K562 (cell line): ENCODE results near the gene WDR18. TPM values are rescaled to one million over a fixed set of nuclear protein-coding genes. Genes with fewer than 3 reads are reported as not detected.

ENCODE experiments used
- ARID1B ChIP-seq: fragments of 450-650 bp; IDR thresholded peaks from 2 replicates; pipeline ENCODE4 v1.6.1; 2016; ENCODE audit warnings: antibody characterized with exemption, mild to moderate bottlenecking, inconsistent platforms
- COPS2 ChIP-seq: fragments of 450-650 bp; conservative IDR thresholded peaks from 2 replicates; pipeline ENCODE4 v1.6.1; 2016; ENCODE audit warnings: mild to moderate bottlenecking, moderate library complexity
- CREM ChIP-seq: IDR thresholded peaks from 2 replicates; pipeline ENCODE4 v1.6.1; 2014; ENCODE audit warnings: antibody characterized with exemption, low read depth
- FIP1L1 ChIP-seq: fragments of 200-400 bp; formaldehyde crosslinking; IDR thresholded peaks from 2 replicates; pipeline ENCODE4 v1.6.1; 2018; ENCODE audit warnings: mild to moderate bottlenecking, low read depth, low read length; ENCODE audit not compliant: poor library complexity, severe bottlenecking
- SMARCC2 ChIP-seq: fragments of 450-650 bp; IDR thresholded peaks from 2 replicates; pipeline ENCODE4 v1.6.1; 2017; ENCODE audit warnings: antibody characterized with exemption, moderate library complexity, mild to moderate bottlenecking, low read depth
- SMARCE1 ChIP-seq: fragments of 450-650 bp; IDR thresholded peaks from 2 replicates; pipeline ENCODE4 v1.7.1; 2016; ENCODE audit warnings: mild to moderate bottlenecking
- SOX6 ChIP-seq: fragments of 450-650 bp; IDR thresholded peaks from 2 replicates; pipeline ENCODE4 v1.6.1; 2014; ENCODE audit warnings: mild to moderate bottlenecking
- U2AF2 ChIP-seq: fragments of 200-400 bp; formaldehyde crosslinking; optimal IDR thresholded peaks from 2 replicates; pipeline ENCODE3; 2017; ENCODE audit warnings: low read depth, mild to moderate bottlenecking, low read length
- ZNF408 ChIP-seq: fragments of 250-450 bp; sonication (Bioruptor Pico); IDR thresholded peaks from 2 replicates; pipeline ENCODE4 v1.4.0; 2020; ENCODE audit warnings: low read depth, mild to moderate bottlenecking, moderate library complexity
- ZNF445 ChIP-seq: fragments of 250-450 bp; sonication (Bioruptor Pico); IDR thresholded peaks from 2 replicates; pipeline ENCODE4 v1.4.0; 2020; ENCODE audit warnings: low read depth, mild to moderate bottlenecking, moderate library complexity
- ZNF696 ChIP-seq: fragments of 250-450 bp; sonication (Bioruptor Pico); conservative IDR thresholded peaks from 2 replicates; pipeline ENCODE4 v1.4.0; 2020; ENCODE audit warnings: mild to moderate bottlenecking, moderate library complexity
- ZNF707 ChIP-seq: fragments of 250-450 bp; sonication (Bioruptor Pico); conservative IDR thresholded peaks from 2 replicates; pipeline ENCODE4 v1.8.0; 2022; ENCODE audit warnings: inconsistent platforms, mild to moderate bottlenecking, moderate library complexity
- ZNF77 ChIP-seq: fragments of 250-450 bp; sonication (Bioruptor Pico); IDR thresholded peaks from 2 replicates; pipeline ENCODE4 v1.5.0; 2020
- polyA plus RNA-seq, 8 experiments: library from polyadenylated mRNA; depleted of rRNA in 4 of 8; stranded (reverse) in 5 of 8; unstranded in 3 of 8; fragments of >200 nt; fragmentation: Nextera tagmentation in 2 of 8; fragmentation: Illumina TruSeq in 1 of 8; extraction: Ambion mirVana in 2 of 8; extraction: Trizol in 1 of 8; gene quantifications; 2 replicates each; pipeline versions ENCODE4 v1.2.1 to v1.2.3, GENCODE V29; 2011 to 2014; ENCODE audit warnings: inconsistent platforms in 1 of 8, missing spikeins in 1 of 8
- total RNA-seq, 7 experiments: library from RNA; depleted of rRNA in 6 of 7; stranded (reverse); fragments of >200 nt in 6 of 7; fragmentation: Illumina TruSeq in 2 of 7; extraction: Trizol in 2 of 7; gene quantifications; 2 replicates each; pipeline versions ENCODE4 v1.2.1 to v1.2.3, GENCODE V29; 2011 to 2021; ENCODE audit warnings: low replicate concordance in 1 of 7
- TF ChIP-seq, protein P1 (sequence below): fragments of 150-350 bp; IDR thresholded peaks from 2 replicates; pipeline ENCODE4 v1.6.1; 2014; ENCODE audit warnings: low read depth, mild to moderate bottlenecking, low read length, borderline replicate concordance
- TF ChIP-seq, protein P2 (sequence below), 2 experiments: IDR thresholded peaks; 2 replicates each; pipeline ENCODE4 v1.6.1; 2012; ENCODE audit warnings: improper control_type of control experiment in 2 of 2, low read depth in 2 of 2, low read length in 2 of 2, borderline replicate concordance in 1 of 2
- TF ChIP-seq, protein P3 (sequence below), 2 experiments: fragments of 150-350 bp in 1 of 2; IDR thresholded peaks; 2 replicates each; pipeline ENCODE4 v1.6.1; 2012 to 2016; ENCODE audit warnings: low read depth in 2 of 2, low read length in 2 of 2, mild to moderate bottlenecking in 1 of 2, moderate library complexity in 1 of 2
- TF ChIP-seq, protein P4 (sequence below): sonication (generic); formaldehyde crosslinking; IDR thresholded peaks from 2 replicates; pipeline ENCODE4 v1.8.0; 2022; ENCODE audit warnings: mild to moderate bottlenecking, missing genetic modification reagents

WDR18 gene
- total and polyA plus RNA-seq, 9 of the 15 experiments (the other 6 are each of a cell fraction or from before 2014, with no cell fraction given), result 0.65 to 181 (median 30.1) TPM

DNA sequence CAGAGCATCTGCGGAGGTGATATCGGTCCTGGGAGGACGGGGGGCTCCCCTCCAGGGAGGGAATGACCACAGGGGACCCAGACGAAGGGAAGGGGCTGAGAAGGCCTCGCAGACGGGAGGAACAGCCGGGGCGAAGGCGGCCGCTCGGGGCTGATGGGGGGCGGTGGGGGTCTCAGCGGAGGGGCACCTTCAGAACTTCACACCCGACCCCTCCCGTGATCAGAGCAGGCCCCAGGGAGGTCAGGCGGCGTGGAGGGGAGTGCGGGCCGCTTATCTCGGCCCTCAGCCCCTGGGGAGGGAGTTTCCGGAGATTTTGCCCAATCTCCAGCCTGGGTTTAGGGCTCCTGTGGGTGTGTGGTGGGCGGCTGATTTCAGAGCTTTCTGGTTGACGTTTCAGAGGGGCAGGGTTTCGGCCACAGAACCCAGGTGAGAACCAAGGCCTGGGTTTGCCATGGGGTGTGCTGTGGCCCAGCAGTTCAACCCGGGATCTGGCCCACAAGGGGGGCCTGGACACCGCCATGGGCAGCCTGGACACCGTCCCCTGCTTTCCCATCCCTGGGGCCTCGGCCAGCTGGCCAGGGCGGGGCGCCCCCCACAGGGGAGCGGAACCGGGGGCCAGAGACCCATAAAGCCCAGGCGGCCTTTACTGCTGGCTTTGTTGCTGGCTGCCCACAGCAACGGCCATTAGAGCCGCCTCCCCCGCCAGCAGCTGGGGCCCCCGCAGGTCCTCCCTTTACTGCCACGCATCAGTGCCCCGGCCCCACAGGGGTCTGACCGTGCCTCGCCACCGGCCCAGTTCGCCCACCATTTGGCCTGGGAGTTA is 29.3 kb upstream of the WDR18 start (continued):
- TF ChIP-seq, protein P1, sequence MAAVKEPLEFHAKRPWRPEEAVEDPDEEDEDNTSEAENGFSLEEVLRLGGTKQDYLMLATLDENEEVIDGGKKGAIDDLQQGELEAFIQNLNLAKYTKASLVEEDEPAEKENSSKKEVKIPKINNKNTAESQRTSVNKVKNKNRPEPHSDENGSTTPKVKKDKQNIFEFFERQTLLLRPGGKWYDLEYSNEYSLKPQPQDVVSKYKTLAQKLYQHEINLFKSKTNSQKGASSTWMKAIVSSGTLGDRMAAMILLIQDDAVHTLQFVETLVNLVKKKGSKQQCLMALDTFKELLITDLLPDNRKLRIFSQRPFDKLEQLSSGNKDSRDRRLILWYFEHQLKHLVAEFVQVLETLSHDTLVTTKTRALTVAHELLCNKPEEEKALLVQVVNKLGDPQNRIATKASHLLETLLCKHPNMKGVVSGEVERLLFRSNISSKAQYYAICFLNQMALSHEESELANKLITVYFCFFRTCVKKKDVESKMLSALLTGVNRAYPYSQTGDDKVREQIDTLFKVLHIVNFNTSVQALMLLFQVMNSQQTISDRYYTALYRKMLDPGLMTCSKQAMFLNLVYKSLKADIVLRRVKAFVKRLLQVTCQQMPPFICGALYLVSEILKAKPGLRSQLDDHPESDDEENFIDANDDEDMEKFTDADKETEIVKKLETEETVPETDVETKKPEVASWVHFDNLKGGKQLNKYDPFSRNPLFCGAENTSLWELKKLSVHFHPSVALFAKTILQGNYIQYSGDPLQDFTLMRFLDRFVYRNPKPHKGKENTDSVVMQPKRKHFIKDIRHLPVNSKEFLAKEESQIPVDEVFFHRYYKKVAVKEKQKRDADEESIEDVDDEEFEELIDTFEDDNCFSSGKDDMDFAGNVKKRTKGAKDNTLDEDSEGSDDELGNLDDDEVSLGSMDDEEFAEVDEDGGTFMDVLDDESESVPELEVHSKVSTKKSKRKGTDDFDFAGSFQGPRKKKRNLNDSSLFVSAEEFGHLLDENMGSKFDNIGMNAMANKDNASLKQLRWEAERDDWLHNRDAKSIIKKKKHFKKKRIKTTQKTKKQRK, result no peak
- TF ChIP-seq CREM, result peak; percentile 50
- TF ChIP-seq ZNF707 (CRISPR knock-in tag), result no peak
- TF ChIP-seq SMARCE1, result peak; percentile 76
- TF ChIP-seq, protein P2, sequence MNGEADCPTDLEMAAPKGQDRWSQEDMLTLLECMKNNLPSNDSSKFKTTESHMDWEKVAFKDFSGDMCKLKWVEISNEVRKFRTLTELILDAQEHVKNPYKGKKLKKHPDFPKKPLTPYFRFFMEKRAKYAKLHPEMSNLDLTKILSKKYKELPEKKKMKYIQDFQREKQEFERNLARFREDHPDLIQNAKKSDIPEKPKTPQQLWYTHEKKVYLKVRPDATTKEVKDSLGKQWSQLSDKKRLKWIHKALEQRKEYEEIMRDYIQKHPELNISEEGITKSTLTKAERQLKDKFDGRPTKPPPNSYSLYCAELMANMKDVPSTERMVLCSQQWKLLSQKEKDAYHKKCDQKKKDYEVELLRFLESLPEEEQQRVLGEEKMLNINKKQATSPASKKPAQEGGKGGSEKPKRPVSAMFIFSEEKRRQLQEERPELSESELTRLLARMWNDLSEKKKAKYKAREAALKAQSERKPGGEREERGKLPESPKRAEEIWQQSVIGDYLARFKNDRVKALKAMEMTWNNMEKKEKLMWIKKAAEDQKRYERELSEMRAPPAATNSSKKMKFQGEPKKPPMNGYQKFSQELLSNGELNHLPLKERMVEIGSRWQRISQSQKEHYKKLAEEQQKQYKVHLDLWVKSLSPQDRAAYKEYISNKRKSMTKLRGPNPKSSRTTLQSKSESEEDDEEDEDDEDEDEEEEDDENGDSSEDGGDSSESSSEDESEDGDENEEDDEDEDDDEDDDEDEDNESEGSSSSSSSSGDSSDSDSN (IDR thresholded peaks at IDR 0.05; ENCODE audit: borderline replicate concordance in 1 of 2, low read depth in 2 of 2, low read length in 2 of 2), result peak in 1 of 2 experiments; percentile 60; a peak in 1 of 4 replicates
- TF ChIP-seq, protein P3, sequence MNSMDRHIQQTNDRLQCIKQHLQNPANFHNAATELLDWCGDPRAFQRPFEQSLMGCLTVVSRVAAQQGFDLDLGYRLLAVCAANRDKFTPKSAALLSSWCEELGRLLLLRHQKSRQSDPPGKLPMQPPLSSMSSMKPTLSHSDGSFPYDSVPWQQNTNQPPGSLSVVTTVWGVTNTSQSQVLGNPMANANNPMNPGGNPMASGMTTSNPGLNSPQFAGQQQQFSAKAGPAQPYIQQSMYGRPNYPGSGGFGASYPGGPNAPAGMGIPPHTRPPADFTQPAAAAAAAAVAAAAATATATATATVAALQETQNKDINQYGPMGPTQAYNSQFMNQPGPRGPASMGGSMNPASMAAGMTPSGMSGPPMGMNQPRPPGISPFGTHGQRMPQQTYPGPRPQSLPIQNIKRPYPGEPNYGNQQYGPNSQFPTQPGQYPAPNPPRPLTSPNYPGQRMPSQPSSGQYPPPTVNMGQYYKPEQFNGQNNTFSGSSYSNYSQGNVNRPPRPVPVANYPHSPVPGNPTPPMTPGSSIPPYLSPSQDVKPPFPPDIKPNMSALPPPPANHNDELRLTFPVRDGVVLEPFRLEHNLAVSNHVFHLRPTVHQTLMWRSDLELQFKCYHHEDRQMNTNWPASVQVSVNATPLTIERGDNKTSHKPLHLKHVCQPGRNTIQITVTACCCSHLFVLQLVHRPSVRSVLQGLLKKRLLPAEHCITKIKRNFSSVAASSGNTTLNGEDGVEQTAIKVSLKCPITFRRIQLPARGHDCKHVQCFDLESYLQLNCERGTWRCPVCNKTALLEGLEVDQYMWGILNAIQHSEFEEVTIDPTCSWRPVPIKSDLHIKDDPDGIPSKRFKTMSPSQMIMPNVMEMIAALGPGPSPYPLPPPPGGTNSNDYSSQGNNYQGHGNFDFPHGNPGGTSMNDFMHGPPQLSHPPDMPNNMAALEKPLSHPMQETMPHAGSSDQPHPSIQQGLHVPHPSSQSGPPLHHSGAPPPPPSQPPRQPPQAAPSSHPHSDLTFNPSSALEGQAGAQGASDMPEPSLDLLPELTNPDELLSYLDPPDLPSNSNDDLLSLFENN (IDR thresholded peaks at IDR 0.05; ENCODE audit: low read depth in 2 of 2, low read length in 2 of 2), result no peak
- TF ChIP-seq ZNF77 (CRISPR knock-in tag), result no peak
- peak; percentile 72 for TF ChIP-seq FIP1L1
- TF ChIP-seq SMARCC2, result no peak
- TF ChIP-seq, protein P4, sequence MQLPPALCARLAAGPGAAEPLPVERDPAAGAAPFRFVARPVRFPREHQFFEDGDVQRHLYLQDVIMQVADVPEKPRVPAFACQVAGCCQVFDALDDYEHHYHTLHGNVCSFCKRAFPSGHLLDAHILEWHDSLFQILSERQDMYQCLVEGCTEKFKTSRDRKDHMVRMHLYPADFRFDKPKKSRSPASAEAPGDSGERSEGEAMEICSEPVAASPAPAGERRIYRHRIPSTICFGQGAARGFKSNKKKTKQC (CRISPR knock-in tag), result no peak
- no peak for TF ChIP-seq COPS2
- TF ChIP-seq SOX6, result peak; percentile 28; the same call in 1 of the 2 replicates
- TF ChIP-seq ZNF445 (CRISPR knock-in tag), result no peak
- no peak for TF ChIP-seq U2AF2
- TF ChIP-seq ARID1B, result peak; percentile 88
- no peak for TF ChIP-seq ZNF696 (CRISPR knock-in tag)
- no peak for TF ChIP-seq ZNF408 (CRISPR knock-in tag)
